Measurements from ENCODE around the gene HRC.

The HRC gene, protein sequence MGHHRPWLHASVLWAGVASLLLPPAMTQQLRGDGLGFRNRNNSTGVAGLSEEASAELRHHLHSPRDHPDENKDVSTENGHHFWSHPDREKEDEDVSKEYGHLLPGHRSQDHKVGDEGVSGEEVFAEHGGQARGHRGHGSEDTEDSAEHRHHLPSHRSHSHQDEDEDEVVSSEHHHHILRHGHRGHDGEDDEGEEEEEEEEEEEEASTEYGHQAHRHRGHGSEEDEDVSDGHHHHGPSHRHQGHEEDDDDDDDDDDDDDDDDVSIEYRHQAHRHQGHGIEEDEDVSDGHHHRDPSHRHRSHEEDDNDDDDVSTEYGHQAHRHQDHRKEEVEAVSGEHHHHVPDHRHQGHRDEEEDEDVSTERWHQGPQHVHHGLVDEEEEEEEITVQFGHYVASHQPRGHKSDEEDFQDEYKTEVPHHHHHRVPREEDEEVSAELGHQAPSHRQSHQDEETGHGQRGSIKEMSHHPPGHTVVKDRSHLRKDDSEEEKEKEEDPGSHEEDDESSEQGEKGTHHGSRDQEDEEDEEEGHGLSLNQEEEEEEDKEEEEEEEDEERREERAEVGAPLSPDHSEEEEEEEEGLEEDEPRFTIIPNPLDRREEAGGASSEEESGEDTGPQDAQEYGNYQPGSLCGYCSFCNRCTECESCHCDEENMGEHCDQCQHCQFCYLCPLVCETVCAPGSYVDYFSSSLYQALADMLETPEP

DNA sequence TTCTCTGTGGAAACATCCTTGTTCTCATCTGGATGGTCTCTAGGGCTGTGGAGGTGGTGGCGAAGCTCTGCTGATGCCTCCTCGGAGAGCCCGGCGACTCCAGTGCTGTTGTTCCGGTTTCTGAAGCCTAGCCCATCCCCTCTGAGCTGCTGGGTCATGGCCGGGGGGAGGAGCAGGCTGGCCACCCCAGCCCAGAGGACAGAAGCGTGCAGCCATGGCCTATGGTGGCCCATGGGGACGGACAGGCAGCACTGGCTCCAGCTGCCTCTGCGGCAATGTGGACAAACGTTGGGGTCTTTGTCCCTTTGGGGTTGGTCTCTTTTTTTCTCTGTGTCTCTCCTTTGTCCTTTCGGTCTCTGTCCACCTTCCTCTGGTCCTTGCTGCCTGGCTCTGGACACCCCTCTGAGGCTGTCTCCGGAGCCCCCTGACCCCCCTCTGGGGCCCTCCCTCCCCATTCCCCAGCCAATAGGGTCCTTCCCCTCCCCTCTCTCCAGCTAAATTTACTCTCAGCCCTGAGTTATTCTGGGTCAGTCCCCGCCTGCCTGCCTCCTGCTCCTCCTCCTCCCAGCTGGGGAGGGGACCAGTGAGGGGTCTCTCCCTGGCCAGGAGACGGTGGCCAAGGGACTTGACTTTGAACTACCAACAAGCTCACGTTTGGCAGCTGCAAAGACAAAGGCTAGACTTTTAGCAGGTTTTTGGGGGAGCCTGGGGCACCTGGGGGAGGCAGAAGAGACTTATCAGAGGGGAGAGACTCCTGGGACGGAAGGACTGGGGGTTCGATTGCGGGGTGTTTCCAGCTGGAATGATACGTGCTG is at the start of gene HRC:
TSS of gene HRC (minus strand) at position 392 of the 815 bp plus-strand sequence. CDS start at position 233, 159 bp downstream.
- Histone ChIP-seq H3K79me2 (ENCODE audit: low read length) (no peaks in the 10 kb centered on the region), H3K4me3 (ENCODE audit: low read length) (no peak within 1 kb of the TSS), H2AFZ (ENCODE audit: low read length) (no peak within 1 kb of the TSS), H3K27ac (ENCODE audit: low read length) (no peak within 1 kb of the TSS), H3K9ac (ENCODE audit: low read length) (no peak within 1 kb of the TSS), H3K9me3 (replicated peaks; ENCODE audit: insufficient read depth, low read length) (no peaks in the 10 kb centered on the region), H3K36me3 (replicated peaks; ENCODE audit: insufficient read depth, low read length) (no peaks in the 10 kb centered on the region), H3K4me2 (ENCODE audit: low read depth, low read length) (no peak within 1 kb of the TSS), H3K4me1 (ENCODE audit: low read length) (no peaks in the 10 kb centered on the region), H3K27me3 (replicated peaks; ENCODE audit: insufficient read depth, low read length) (peaks cover 71% of the 10 kb centered on the region), H4K20me1 (ENCODE audit: insufficient read depth, low read length) (no peaks in the 10 kb centered on the region), H3K9me2 (replicated peaks; ENCODE audit: insufficient read depth, low read length) (no peaks in the 10 kb centered on the region), H3F3A (ENCODE audit: insufficient read depth, low read length) (no peaks in the 10 kb centered on the region)
- TF ChIP-seq EZH2phosphoT487 (IDR thresholded peaks at IDR 0.05; ENCODE audit: low read length) (no peak), EZH2 (optimal IDR thresholded peaks at IDR 0.05; ENCODE audit: low read depth, low read length) (no peak)
- TF ChIP-seq, protein P1, sequence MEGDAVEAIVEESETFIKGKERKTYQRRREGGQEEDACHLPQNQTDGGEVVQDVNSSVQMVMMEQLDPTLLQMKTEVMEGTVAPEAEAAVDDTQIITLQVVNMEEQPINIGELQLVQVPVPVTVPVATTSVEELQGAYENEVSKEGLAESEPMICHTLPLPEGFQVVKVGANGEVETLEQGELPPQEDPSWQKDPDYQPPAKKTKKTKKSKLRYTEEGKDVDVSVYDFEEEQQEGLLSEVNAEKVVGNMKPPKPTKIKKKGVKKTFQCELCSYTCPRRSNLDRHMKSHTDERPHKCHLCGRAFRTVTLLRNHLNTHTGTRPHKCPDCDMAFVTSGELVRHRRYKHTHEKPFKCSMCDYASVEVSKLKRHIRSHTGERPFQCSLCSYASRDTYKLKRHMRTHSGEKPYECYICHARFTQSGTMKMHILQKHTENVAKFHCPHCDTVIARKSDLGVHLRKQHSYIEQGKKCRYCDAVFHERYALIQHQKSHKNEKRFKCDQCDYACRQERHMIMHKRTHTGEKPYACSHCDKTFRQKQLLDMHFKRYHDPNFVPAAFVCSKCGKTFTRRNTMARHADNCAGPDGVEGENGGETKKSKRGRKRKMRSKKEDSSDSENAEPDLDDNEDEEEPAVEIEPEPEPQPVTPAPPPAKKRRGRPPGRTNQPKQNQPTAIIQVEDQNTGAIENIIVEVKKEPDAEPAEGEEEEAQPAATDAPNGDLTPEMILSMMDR (IDR thresholded peaks at IDR 0.05; ENCODE audit: low read length): no peak
- DNase-seq: no peak

DNA sequence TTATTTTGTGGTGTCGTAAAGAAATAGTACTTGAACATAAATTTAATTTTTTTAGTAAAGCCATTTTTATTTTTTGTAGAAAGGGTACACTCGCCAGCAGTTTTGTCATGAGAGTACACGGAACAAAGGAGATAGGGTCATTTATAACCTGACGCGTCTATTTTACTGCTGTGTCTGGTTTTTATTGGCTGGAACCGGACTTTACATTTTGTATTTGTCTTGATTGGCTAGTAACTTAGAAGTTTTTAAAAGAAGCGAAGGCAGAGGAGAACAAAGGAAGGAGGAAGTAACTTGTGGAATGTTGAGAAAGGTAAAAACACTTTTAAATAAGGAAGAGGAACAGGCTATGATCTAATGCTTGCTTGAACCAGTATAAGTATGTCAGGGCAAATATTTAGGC is 45.8 kb upstream of the HRC start:
- H3K4me3 ChIP-seq (ENCODE audit: low read length): no peak overlapping the region
- no peak for DNase-seq
- H3K27ac ChIP-seq (ENCODE audit: low read length): no peak overlapping the region
- no peak overlapping the region for H3K4me2 ChIP-seq (ENCODE audit: low read depth, low read length)
- no peak overlapping the region for H2AFZ ChIP-seq (ENCODE audit: low read length)
- no peaks in the 10 kb centered on the region for H3K9me3 ChIP-seq (replicated peaks; ENCODE audit: insufficient read depth, low read length)
- H3K9ac ChIP-seq (ENCODE audit: low read length): no peak overlapping the region
- H4K20me1 ChIP-seq (ENCODE audit: insufficient read depth, low read length): no peaks in the 10 kb centered on the region
- peaks cover 3% of the 10 kb centered on the region; the same call in 1 of the 2 replicates for H3F3A ChIP-seq (ENCODE audit: insufficient read depth, low read length)
- TF ChIP-seq, protein P1 (IDR thresholded peaks at IDR 0.05; ENCODE audit: low read length): no peak
- TF ChIP-seq EZH2phosphoT487 (IDR thresholded peaks at IDR 0.05; ENCODE audit: low read length): no peak
- TF ChIP-seq EZH2 (optimal IDR thresholded peaks at IDR 0.05; ENCODE audit: low read depth, low read length): no peak
- H3K9me2 ChIP-seq (replicated peaks; ENCODE audit: insufficient read depth, low read length): no peaks in the 10 kb centered on the region
- peaks cover 8% of the 10 kb centered on the region; the same call in 1 of the 2 replicates for H3K27me3 ChIP-seq (replicated peaks; ENCODE audit: insufficient read depth, low read length)
- no peaks in the 10 kb centered on the region for H3K79me2 ChIP-seq (ENCODE audit: low read length)
- peaks cover 6% of the 10 kb centered on the region for H3K4me1 ChIP-seq (ENCODE audit: low read length)
- no peaks in the 10 kb centered on the region for H3K36me3 ChIP-seq (replicated peaks; ENCODE audit: insufficient read depth, low read length)

DNA sequence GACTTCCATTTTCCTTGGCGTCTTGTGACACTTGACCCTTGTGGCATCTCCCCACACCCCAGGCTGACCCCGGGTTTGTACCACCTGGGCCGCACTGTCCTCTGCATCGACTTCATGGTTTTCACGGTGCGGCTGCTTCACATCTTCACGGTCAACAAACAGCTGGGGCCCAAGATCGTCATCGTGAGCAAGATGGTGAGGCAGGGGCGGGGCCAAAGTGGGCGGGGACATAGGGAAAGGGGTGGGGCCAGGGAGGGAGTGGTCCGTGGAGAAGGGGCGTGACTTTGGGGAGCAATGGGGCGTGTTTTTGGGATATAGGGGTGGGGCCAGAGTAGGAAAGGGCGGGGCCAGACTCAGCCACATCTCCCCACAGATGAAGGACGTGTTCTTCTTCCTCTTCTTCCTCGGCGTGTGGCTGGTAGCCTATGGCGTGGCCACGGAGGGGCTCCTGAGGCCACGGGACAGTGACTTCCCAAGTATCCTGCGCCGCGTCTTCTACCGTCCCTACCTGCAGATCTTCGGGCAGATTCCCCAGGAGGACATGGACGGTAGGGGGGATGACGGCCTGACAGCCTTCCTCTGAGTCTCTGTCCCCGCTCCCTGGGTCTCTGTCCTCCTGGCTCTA is 45.2 kb upstream of the HRC start:
- Histone ChIP-seq H3K4me1 (ENCODE audit: low read length) (peaks cover 6% of the 10 kb centered on the region), H4K20me1 (ENCODE audit: insufficient read depth, low read length) (no peaks in the 10 kb centered on the region), H3K9ac (ENCODE audit: low read length) (no peak overlapping the region), H3K36me3 (replicated peaks; ENCODE audit: insufficient read depth, low read length) (no peaks in the 10 kb centered on the region), H3K4me3 (ENCODE audit: low read length) (no peak overlapping the region), H3K27me3 (replicated peaks; ENCODE audit: insufficient read depth, low read length) (peaks cover 9% of the 10 kb centered on the region), H3K27ac (ENCODE audit: low read length) (no peak overlapping the region), H3K9me3 (replicated peaks; ENCODE audit: insufficient read depth, low read length) (no peaks in the 10 kb centered on the region), H3K9me2 (replicated peaks; ENCODE audit: insufficient read depth, low read length) (no peaks in the 10 kb centered on the region), H3K4me2 (ENCODE audit: low read depth, low read length) (no peak overlapping the region), H2AFZ (ENCODE audit: low read length) (no peak overlapping the region), H3K79me2 (ENCODE audit: low read length) (no peaks in the 10 kb centered on the region), H3F3A (ENCODE audit: insufficient read depth, low read length) (peaks cover 3% of the 10 kb centered on the region; the same call in 1 of the 2 replicates)
- no peak for DNase-seq
- no peak for TF ChIP-seq EZH2 (optimal IDR thresholded peaks at IDR 0.05; ENCODE audit: low read depth, low read length)
- TF ChIP-seq, protein P1 (IDR thresholded peaks at IDR 0.05; ENCODE audit: low read length): no peak

All from MM.1S (cell line).